ENCODE measurements around the gene RORC.

DNA sequence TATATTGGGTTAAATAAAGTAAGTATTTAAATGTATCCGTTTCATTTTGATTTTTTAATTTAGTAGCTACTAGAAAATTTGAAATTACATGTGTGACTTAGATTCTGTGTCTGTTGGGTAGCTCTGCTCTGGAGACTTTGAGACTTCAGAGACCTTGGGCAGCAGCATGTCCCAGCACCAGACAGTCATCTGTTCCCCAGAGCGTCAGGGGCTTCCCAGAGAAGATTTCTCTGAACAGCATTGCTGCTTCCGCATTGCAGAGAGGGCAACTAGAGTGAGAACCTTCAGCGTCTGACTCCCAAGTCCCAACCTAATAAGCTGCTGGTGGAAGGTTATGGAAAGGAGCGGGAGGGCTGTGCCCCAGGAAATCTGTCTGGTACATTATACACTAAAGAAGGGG, 33.0 kb downstream of the RORC start:
- TF ChIP-seq ELF1 (IDR thresholded peaks at IDR 0.05; ENCODE audit: borderline replicate concordance, low read depth) = no peak
- TF ChIP-seq POLR2A (IDR thresholded peaks at IDR 0.05; ENCODE audit: borderline replicate concordance, extremely low read depth, insufficient read depth, insufficient read length) = no peak
- TF ChIP-seq, protein P1, sequence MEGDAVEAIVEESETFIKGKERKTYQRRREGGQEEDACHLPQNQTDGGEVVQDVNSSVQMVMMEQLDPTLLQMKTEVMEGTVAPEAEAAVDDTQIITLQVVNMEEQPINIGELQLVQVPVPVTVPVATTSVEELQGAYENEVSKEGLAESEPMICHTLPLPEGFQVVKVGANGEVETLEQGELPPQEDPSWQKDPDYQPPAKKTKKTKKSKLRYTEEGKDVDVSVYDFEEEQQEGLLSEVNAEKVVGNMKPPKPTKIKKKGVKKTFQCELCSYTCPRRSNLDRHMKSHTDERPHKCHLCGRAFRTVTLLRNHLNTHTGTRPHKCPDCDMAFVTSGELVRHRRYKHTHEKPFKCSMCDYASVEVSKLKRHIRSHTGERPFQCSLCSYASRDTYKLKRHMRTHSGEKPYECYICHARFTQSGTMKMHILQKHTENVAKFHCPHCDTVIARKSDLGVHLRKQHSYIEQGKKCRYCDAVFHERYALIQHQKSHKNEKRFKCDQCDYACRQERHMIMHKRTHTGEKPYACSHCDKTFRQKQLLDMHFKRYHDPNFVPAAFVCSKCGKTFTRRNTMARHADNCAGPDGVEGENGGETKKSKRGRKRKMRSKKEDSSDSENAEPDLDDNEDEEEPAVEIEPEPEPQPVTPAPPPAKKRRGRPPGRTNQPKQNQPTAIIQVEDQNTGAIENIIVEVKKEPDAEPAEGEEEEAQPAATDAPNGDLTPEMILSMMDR (IDR thresholded peaks at IDR 0.05 in 2 of 3, conservative IDR thresholded peaks at IDR 0.05 in 1 of 3; ENCODE audit: borderline replicate concordance in 1 of 3, insufficient read depth in 1 of 3, low read depth in 2 of 3, low read length in 2 of 3) = no peak
